ENCODE measurements around the gene PPIG. TPM values are rescaled to one million over a fixed set of nuclear protein-coding genes. Genes with fewer than 3 reads are reported as not detected.
"Not testable (repeated sequence)": the region's sequence is repeated elsewhere in the genome, so short reads cannot be mapped to it uniquely, and the experiment has no call there.

Gene PPIG
- total and polyA plus RNA-seq, 2 of the 4 experiments (the other 2 are of a cell fraction), result 10.4 to 16.7 TPM

GRCh38 chr2:169684135-169684565, 100.0 kb downstream of the PPIG start:
- H2BK15ac ChIP-seq (ENCODE audit: low read depth, low read length), result no peak overlapping the region
- POLR2A ChIA-PET (ENCODE audit: unreplicated experiment), result interaction anchor here (0.6 kb wide), 1 partner anchor 382 kb away, joined by 4 read pairs; no protein-coding TSS in a partner anchor

DNA sequence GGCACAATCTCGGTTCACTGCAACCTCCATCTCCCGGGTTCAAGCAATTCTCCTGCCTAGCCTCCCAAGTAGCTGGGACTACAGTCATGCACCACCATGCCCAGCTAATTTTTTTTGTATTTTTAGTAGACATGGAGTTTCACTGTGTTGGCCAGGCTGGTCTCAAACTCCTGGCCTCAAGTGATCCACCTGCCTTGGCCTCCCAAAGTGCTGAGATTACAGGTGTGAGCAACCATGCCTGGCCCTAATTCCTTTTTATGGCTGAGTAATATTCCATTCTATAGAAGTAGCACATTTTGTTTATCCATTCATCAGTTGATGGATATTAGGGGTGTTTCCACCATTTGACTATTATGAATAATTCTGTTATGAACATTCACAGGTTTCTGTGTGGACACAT, 100.6 kb downstream of the PPIG start:
- H2AK9ac ChIP-seq (replicated peaks; ENCODE audit: low read depth, low read length, poor library complexity); CTCF ChIA-PET; in situ Hi-C loops (cut with MboI; ENCODE audit: low sequenced_read_pairs); H3K36me3 ChIP-seq (ENCODE audit: control insufficient read depth, insufficient read depth, low read length); H3K56ac ChIP-seq (ENCODE audit: extremely low read depth, insufficient read depth, low read length); H3K18ac ChIP-seq (ENCODE audit: low read depth, low read length); H2BK20ac ChIP-seq (ENCODE audit: low read depth, low read length); H4K91ac ChIP-seq (ENCODE audit: insufficient read depth, low read depth, low read length); H3K14ac ChIP-seq (replicated peaks; ENCODE audit: low read depth, low read length); BruUV-seq (replicated peaks); H4K20me1 ChIP-seq (ENCODE audit: insufficient read depth, low read length); H3K4ac ChIP-seq (ENCODE audit: low read depth, low read length); DNase-seq; H3K23ac ChIP-seq (ENCODE audit: low read depth, low read length); H3K9me3 ChIP-seq (ENCODE audit: control insufficient read depth, insufficient read depth, low read length); H3K4me2 ChIP-seq (ENCODE audit: low read depth, low read length); H3K9me1 ChIP-seq (ENCODE audit: insufficient read depth, low read length); H3K4me1 ChIP-seq (ENCODE audit: control insufficient read depth, insufficient read depth, low read length); H2AK5ac ChIP-seq (ENCODE audit: low read depth, low read length); H3K79me1 ChIP-seq (ENCODE audit: low read depth in 1 of 2, low read length in 2 of 2); H3K9ac ChIP-seq (ENCODE audit: low read depth, low read length); H2BK15ac ChIP-seq (ENCODE audit: low read depth, low read length); H4K5ac ChIP-seq (ENCODE audit: low read depth, low read length); ATAC-seq (ENCODE audit: low read depth); H4K8ac ChIP-seq (ENCODE audit: low read depth in 2 of 2, low read length in 2 of 2); dilution Hi-C loops (cut with HindIII; ENCODE audit: low sequenced_read_pairs, unreplicated experiment); H2BK120ac ChIP-seq (ENCODE audit: low read depth, low read length); H2AFZ ChIP-seq (replicated peaks; ENCODE audit: low read length, poor library complexity); H3K27me3 ChIP-seq (ENCODE audit: control insufficient read depth, insufficient read depth, low read length); H2BK5ac ChIP-seq (ENCODE audit: low read depth, low read length, poor library complexity, severe bottlenecking); intact Hi-C loops (cut with micrococcal nuclease); H3K4me3 ChIP-seq (ENCODE audit: insufficient read depth, low read depth, low read length); H3K27ac ChIP-seq (ENCODE audit: insufficient read depth, low read length): not testable (repeated sequence)
- WGBS, 2 experiments (ENCODE audit: extremely low coverage in 2 of 2, insufficient read length in 1 of 2), result no CpG with 5 or more reads among the region's 2 CpGs
- POLR2A ChIA-PET (ENCODE audit: unreplicated experiment), result interaction anchor here (0.6 kb wide), 1 partner anchor 381 kb away, joined by 4 read pairs; no protein-coding TSS in a partner anchor

More at GRCh38 chr2:169684135-169684565, 100.0 kb downstream of the PPIG start:
- H2BK5ac ChIP-seq (ENCODE audit: low read depth, low read length, poor library complexity, severe bottlenecking), result no peak overlapping the region
- H3K79me1 ChIP-seq (ENCODE audit: low read depth in 1 of 2, low read length in 2 of 2), result no peaks in the 10 kb centered on the region
- ATAC-seq (ENCODE audit: low read depth) (no peak), DNase-seq (no peak)
- H2AK9ac ChIP-seq (replicated peaks; ENCODE audit: low read depth, low read length, poor library complexity), result no peak overlapping the region
- no TSS peak for BruUV-seq (replicated peaks)
- H4K5ac ChIP-seq (ENCODE audit: low read depth, low read length), result no peak overlapping the region
- H3K18ac ChIP-seq (ENCODE audit: low read depth, low read length), result no peak overlapping the region
- no peaks in the 10 kb centered on the region for H3K9me1 ChIP-seq (ENCODE audit: insufficient read depth, low read length)
- no peak overlapping the region for H3K9ac ChIP-seq (ENCODE audit: low read depth, low read length)
- no peak overlapping the region for H3K27ac ChIP-seq (ENCODE audit: insufficient read depth, low read length)
- H3K14ac ChIP-seq (replicated peaks; ENCODE audit: low read depth, low read length), result no peak overlapping the region
- no peak for TF ChIP-seq MAZ (IDR thresholded peaks at IDR 0.05; ENCODE audit: borderline replicate concordance, low read depth, low read length)
- no peak for TF ChIP-seq RCOR1 (IDR thresholded peaks at IDR 0.05; ENCODE audit: insufficient replicate concordance, low read length)
- TF ChIP-seq BHLHE40 (IDR thresholded peaks at IDR 0.05; ENCODE audit: low read depth, low read length), result no peak
- TF ChIP-seq, protein P1, sequence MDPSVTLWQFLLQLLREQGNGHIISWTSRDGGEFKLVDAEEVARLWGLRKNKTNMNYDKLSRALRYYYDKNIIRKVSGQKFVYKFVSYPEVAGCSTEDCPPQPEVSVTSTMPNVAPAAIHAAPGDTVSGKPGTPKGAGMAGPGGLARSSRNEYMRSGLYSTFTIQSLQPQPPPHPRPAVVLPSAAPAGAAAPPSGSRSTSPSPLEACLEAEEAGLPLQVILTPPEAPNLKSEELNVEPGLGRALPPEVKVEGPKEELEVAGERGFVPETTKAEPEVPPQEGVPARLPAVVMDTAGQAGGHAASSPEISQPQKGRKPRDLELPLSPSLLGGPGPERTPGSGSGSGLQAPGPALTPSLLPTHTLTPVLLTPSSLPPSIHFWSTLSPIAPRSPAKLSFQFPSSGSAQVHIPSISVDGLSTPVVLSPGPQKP (IDR thresholded peaks at IDR 0.05; ENCODE audit: borderline replicate concordance, low read depth, low read length), result no peak
- no peak for TF ChIP-seq FOS (IDR thresholded peaks at IDR 0.05; ENCODE audit: low read depth, low read length)
- H3K27me3 ChIP-seq (ENCODE audit: control insufficient read depth, insufficient read depth, low read length), result no peaks in the 10 kb centered on the region; the same call in 1 of the 2 replicates
- H3K36me3 ChIP-seq (ENCODE audit: control insufficient read depth, insufficient read depth, low read length), result no peaks in the 10 kb centered on the region
- no peaks in the 10 kb centered on the region for H4K20me1 ChIP-seq (ENCODE audit: insufficient read depth, low read length)
- H3K4me1 ChIP-seq (ENCODE audit: control insufficient read depth, insufficient read depth, low read length), result no peaks in the 10 kb centered on the region
- intact Hi-C loops (cut with micrococcal nuclease) (no loop called here), in situ Hi-C loops (cut with MboI; ENCODE audit: low sequenced_read_pairs) (no loop called here), dilution Hi-C loops (cut with HindIII; ENCODE audit: low sequenced_read_pairs, unreplicated experiment) (no loop called here)
- H2AFZ ChIP-seq (replicated peaks; ENCODE audit: low read length, poor library complexity), result no peak overlapping the region
- no CpG with 5 or more reads among the region's 3 CpGs for WGBS, 2 experiments (ENCODE audit: extremely low coverage in 2 of 2, insufficient read length in 1 of 2)
- no peak overlapping the region for H3K4me3 ChIP-seq (ENCODE audit: insufficient read depth, low read depth, low read length)
- no peak overlapping the region for H4K8ac ChIP-seq (ENCODE audit: low read depth in 2 of 2, low read length in 2 of 2)
- no peak overlapping the region for H3K23ac ChIP-seq (ENCODE audit: low read depth, low read length)
- H3K56ac ChIP-seq (ENCODE audit: extremely low read depth, insufficient read depth, low read length), result no peak overlapping the region
- H3K9me3 ChIP-seq (ENCODE audit: control insufficient read depth, insufficient read depth, low read length), result no peaks in the 10 kb centered on the region
- H2BK20ac ChIP-seq (ENCODE audit: low read depth, low read length), result no peak overlapping the region
- H2AK5ac ChIP-seq (ENCODE audit: low read depth, low read length), result no peak overlapping the region
- no peak overlapping the region for H3K4ac ChIP-seq (ENCODE audit: low read depth, low read length)
- H2BK120ac ChIP-seq (ENCODE audit: low read depth, low read length), result no peak overlapping the region
- H4K91ac ChIP-seq (ENCODE audit: insufficient read depth, low read depth, low read length), result no peak overlapping the region
- CTCF ChIA-PET, result interaction anchor here (1.1 kb wide), 1 partner anchor 14 kb away, joined by 3 read pairs; no protein-coding TSS in a partner anchor
- H3K4me2 ChIP-seq (ENCODE audit: low read depth, low read length), result no peak overlapping the region
